K562 (cell line): Measurements from ENCODE around the gene ILF3.

ENCODE experiments used
- ADNP ChIP-seq: fragments of 200-800 bp; sonication (Bioruptor generic); IDR thresholded peaks from 2 replicates; pipeline ENCODE4 v1.6.1; 2016; ENCODE audit warnings: missing genetic modification characterization, missing compliant biosample characterization
- ATF2 ChIP-seq: sonication (generic); formaldehyde crosslinking; IDR thresholded peaks from 2 replicates; pipeline ENCODE4 v1.8.1; 2022; ENCODE audit warnings: missing genetic modification reagents
- ATF3 ChIP-seq, 2 experiments: fragments of 450-650 bp in 1 of 2; sonication (generic) in 1 of 2; formaldehyde crosslinking in 1 of 2; IDR thresholded peaks in 1 of 2; conservative IDR thresholded peaks in 1 of 2; 2 replicates each; pipeline versions ENCODE4 v1.6.1 to v1.8.1; 2016 to 2023; ENCODE audit warnings: mild to moderate bottlenecking in 2 of 2, moderate library complexity in 2 of 2, inconsistent platforms in 1 of 2, missing genetic modification reagents in 1 of 2
- ATF7 ChIP-seq: fragments of 450-650 bp; IDR thresholded peaks from 2 replicates; pipeline ENCODE4 v1.7.1; 2014; ENCODE audit warnings: mild to moderate bottlenecking, moderate library complexity
- CREB1 ChIP-seq, 2 experiments: sonication (generic) in 1 of 2; formaldehyde crosslinking in 1 of 2; IDR thresholded peaks; 2 replicates each; pipeline versions ENCODE4 v1.6.1 to v1.8.0; 2012 to 2022; ENCODE audit warnings: inconsistent platforms in 1 of 2, mild to moderate bottlenecking in 1 of 2, missing genetic modification reagents in 1 of 2, moderate library complexity in 1 of 2
- FOS ChIP-seq: IDR thresholded peaks from 3 replicates; pipeline ENCODE4 v1.6.1; 2011; ENCODE audit not compliant: insufficient read length; ENCODE audit errors: extremely low read depth
- FOXJ3 ChIP-seq: sonication (generic); formaldehyde crosslinking; IDR thresholded peaks from 2 replicates; pipeline ENCODE4 v1.4.0; 2020; ENCODE audit warnings: mild to moderate bottlenecking, missing genetic modification reagents
- PRMT5 ChIP-seq: sonication (generic); formaldehyde crosslinking; IDR thresholded peaks from 2 replicates; pipeline ENCODE4 v1.5.0; 2020; ENCODE audit warnings: missing genetic modification reagents
- ZNF436 ChIP-seq: fragments of 250-450, 450-650 bp; sonication (Bioruptor Pico); formaldehyde crosslinking; IDR thresholded peaks from 2 replicates; pipeline ENCODE4 v1.7.0; 2020; ENCODE audit warnings: mild to moderate bottlenecking
- TF ChIP-seq, protein P1 (sequence below), 3 experiments: IDR thresholded peaks in 2 of 3; conservative IDR thresholded peaks in 1 of 3; 2 replicates each; pipeline ENCODE4 v1.5.1; 2011 to 2012; ENCODE audit warnings: low read length in 3 of 3, mild to moderate bottlenecking in 3 of 3, control low read depth in 2 of 3, improper control_type of control experiment in 1 of 3, inconsistent platforms in 1 of 3, low read depth in 1 of 3, mixed read lengths in 1 of 3, moderate library complexity in 1 of 3; ENCODE audit not compliant: insufficient read depth in 2 of 3

- no peak for TF ChIP-seq FOXJ3 (CRISPR knock-in tag)
- TF ChIP-seq, protein P1, sequence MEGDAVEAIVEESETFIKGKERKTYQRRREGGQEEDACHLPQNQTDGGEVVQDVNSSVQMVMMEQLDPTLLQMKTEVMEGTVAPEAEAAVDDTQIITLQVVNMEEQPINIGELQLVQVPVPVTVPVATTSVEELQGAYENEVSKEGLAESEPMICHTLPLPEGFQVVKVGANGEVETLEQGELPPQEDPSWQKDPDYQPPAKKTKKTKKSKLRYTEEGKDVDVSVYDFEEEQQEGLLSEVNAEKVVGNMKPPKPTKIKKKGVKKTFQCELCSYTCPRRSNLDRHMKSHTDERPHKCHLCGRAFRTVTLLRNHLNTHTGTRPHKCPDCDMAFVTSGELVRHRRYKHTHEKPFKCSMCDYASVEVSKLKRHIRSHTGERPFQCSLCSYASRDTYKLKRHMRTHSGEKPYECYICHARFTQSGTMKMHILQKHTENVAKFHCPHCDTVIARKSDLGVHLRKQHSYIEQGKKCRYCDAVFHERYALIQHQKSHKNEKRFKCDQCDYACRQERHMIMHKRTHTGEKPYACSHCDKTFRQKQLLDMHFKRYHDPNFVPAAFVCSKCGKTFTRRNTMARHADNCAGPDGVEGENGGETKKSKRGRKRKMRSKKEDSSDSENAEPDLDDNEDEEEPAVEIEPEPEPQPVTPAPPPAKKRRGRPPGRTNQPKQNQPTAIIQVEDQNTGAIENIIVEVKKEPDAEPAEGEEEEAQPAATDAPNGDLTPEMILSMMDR (IDR thresholded peaks at IDR 0.05 in 2 of 3, conservative IDR thresholded peaks at IDR 0.05 in 1 of 3; ENCODE audit: insufficient read depth in 2 of 3, low read depth in 1 of 3, low read length in 3 of 3): no peak
- no peak for TF ChIP-seq CREB1 (IDR thresholded peaks at IDR 0.05)
- TF ChIP-seq CREB1 (CRISPR knock-in tag; IDR thresholded peaks at IDR 0.05): no peak
- TF ChIP-seq ATF2: no peak
- TF ChIP-seq PRMT5: no peak
- no peak for TF ChIP-seq FOS
- TF ChIP-seq ADNP (tag): no peak
- TF ChIP-seq ATF3 (IDR thresholded peaks at IDR 0.05): no peak
- no peak for TF ChIP-seq ATF3 (CRISPR knock-in tag; conservative IDR thresholded peaks at IDR 0.05)
- TF ChIP-seq ATF7: no peak
- TF ChIP-seq ZNF436: no peak
These were observed 72.1 kb downstream of the ILF3 start for GRCh38 chr19:10726268-10726667.
